G401.6 (cell line): Measurements from ENCODE around the gene RAPH1.

Source experiments
- FAIRE-seq: peaks from 2 replicates; lab custom pipeline; 2012; peaks lifted over from hg19 to GRCh38; lab: Jason Lieb, UNC

RAPH1 gene, protein sequence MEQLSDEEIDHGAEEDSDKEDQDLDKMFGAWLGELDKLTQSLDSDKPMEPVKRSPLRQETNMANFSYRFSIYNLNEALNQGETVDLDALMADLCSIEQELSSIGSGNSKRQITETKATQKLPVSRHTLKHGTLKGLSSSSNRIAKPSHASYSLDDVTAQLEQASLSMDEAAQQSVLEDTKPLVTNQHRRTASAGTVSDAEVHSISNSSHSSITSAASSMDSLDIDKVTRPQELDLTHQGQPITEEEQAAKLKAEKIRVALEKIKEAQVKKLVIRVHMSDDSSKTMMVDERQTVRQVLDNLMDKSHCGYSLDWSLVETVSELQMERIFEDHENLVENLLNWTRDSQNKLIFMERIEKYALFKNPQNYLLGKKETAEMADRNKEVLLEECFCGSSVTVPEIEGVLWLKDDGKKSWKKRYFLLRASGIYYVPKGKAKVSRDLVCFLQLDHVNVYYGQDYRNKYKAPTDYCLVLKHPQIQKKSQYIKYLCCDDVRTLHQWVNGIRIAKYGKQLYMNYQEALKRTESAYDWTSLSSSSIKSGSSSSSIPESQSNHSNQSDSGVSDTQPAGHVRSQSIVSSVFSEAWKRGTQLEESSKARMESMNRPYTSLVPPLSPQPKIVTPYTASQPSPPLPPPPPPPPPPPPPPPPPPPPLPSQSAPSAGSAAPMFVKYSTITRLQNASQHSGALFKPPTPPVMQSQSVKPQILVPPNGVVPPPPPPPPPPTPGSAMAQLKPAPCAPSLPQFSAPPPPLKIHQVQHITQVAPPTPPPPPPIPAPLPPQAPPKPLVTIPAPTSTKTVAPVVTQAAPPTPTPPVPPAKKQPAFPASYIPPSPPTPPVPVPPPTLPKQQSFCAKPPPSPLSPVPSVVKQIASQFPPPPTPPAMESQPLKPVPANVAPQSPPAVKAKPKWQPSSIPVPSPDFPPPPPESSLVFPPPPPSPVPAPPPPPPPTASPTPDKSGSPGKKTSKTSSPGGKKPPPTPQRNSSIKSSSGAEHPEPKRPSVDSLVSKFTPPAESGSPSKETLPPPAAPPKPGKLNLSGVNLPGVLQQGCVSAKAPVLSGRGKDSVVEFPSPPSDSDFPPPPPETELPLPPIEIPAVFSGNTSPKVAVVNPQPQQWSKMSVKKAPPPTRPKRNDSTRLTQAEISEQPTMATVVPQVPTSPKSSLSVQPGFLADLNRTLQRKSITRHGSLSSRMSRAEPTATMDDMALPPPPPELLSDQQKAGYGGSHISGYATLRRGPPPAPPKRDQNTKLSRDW

GRCh38 chr2:203535078-203535783 is at the start of gene RAPH1:
TSS of gene RAPH1 (minus strand) at chr2:203535301. CDS start at chr2:203495353, 39,948 bp downstream.
- no peak for FAIRE-seq

- FAIRE-seq: no peak
Observed at GRCh38 chr2:203584784-203585183, 49.7 kb upstream of the RAPH1 start.

GRCh38 chr2:203583701-203584100 is 48.6 kb upstream of the RAPH1 start:
- no peak for FAIRE-seq

- FAIRE-seq: no peak
Observed at GRCh38 chr2:203583084-203583695, 48.1 kb upstream of the RAPH1 start.

GRCh38 chr2:203582468-203582867 is 47.4 kb upstream of the RAPH1 start:
- FAIRE-seq: no peak

- no peak for FAIRE-seq
Observed at GRCh38 chr2:203580844-203581243, 45.7 kb upstream of the RAPH1 start.

GRCh38 chr2:203579730-203580129 is 44.6 kb upstream of the RAPH1 start:
- no peak for FAIRE-seq

- no peak for FAIRE-seq
Observed at GRCh38 chr2:203578759-203579643, 43.9 kb upstream of the RAPH1 start.

DNA sequence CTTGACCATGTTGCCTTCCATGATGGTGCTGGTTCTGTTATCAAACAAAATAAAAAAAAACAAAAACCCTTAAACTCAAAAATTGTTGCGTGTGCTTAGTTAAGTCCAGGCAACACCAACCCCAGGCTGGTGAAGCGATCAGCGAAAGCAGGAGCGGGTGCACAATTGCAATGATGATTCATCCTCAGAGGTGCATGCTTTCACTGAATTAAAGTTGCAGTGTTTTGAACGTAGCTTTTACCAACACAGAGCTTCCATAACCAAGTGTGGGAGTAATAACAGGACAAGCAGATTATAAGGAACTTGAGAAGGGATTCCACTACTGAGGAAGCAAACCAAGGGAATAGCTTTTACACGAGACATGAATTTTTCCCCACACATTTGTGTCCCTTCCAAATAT is 39.7 kb upstream of the RAPH1 start:
- FAIRE-seq: no peak

DNA sequence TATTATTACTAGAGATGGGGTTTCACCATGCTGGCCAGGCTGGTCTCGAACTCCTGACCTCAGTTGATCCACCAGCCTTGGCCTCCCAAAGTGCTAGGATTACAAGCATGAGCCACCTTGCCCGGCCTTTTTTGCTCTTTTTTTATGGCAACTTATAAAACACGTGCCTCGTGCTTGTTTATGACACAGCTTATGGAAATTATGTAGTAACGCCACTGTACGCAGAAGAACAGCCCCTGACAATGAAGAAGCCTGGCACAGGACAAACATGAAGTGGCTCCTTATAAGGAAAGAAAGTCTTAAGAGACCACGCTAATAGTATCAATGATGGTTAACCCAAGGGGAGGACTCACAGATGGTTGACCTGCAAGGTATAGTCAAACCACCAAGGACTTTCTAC is 37.2 kb upstream of the RAPH1 start:
- FAIRE-seq: no peak

DNA sequence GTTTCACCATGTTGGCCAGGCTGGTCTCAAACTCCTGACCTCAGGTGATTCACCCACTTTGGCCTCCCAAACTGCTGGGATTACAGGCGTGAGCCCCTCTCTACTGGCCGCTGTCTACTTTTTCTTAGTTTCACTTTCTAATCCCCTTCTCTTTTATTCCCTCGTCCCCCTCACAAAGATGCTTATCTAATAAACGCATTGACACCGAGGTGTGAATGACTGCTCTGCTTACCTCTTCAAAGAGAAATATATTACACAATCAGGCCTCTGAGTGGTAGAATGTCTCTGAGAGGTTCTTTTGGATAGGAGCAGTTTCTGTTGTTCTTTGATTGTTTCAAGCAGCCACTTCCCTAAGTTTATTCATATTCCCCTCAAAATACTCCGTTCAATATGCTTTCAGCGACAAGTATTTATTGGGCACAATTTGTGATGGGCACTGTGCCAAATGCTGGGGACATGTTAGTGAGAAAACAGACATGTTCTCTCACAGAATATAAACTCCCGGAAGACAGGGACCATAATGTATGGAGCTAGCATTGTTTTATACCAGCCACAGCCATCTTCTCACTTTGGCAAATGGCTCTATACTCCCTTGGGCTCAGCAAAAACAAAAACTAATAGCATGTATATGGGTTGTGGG is 34.7 kb upstream of the RAPH1 start:
- no peak for FAIRE-seq

GRCh38 chr2:203567691-203568090 is 32.6 kb upstream of the RAPH1 start:
- no peak for FAIRE-seq

DNA sequence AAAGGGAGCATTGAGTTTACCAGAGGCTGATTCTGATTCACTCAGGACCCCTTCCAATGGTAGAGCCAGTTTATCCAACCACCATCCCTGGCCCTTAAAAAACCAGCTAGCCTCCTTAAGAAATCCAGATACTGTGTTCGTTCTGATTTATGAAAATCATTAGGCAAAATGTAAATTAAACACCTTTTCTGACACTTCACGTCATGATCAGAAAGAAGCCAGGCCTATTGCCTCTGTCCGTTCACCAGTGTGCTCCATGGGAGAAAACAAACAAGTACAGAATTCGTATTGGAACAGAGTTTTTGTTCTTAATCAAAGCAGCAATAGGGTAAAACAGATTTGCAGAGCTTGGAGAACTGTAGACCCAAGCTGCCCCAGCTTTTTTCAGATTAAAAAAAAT is 31.1 kb upstream of the RAPH1 start:
- no peak for FAIRE-seq

- FAIRE-seq: no peak
Observed at GRCh38 chr2:203565076-203565475, 30.0 kb upstream of the RAPH1 start.

DNA sequence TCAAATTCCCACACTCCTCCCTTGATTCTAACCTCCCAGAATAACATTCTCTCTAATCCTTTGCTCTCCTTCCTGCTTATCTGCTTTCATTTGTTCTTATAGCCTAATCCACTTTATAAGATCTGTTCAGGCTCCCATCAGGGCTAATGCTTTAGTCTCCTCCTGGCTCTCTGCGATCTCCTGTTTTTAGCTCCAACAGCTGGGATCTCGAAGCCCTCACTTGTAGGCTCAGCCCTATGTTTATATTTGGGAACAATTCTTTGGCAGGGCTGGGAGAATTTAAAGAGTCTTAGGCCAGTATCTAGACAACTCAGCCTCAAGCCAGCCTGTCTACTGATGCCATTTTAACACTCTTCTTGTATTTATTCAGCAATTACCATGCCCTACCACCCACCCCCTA is 27.2 kb upstream of the RAPH1 start:
- no peak for FAIRE-seq

DNA sequence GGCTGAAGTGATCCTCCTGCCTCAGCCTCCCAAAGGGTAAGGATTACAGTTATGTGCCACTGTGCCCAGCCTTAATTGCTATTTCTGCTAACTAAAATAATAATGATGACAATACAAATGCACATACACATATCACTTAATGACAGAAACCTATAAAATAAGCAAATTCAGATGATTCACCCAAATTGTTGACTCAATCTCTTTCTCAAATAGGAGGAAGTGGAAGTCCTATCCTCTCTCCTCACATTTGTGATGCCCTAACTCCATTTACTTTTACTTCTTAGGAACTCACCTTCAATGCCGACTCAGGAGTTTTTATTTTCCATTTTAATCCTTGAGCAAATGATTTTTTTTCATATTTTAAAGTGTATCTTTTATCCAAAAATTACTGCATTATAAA is 24.5 kb upstream of the RAPH1 start:
- FAIRE-seq: no peak

GRCh38 chr2:203553784-203554183 is 18.7 kb upstream of the RAPH1 start:
- no peak for FAIRE-seq

DNA sequence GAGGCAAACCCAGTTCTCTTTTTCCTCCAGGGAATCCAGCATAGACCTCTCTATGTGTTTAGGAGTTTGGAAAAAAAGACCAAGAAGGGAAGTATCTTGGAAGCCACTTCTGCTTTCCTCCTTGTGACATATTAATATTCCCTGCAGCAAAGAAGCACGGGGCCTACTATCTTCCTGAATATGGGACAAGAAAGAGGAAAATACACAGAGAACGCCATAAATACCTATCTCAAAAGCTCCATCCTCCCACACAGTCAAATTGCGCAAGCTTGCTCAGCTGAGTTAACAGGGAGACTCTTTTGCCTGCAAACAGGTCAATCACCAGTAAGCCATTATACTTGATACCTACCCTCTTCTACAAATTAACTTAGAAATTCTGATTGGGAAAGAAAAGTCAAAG is 16.7 kb upstream of the RAPH1 start:
- no peak for FAIRE-seq

DNA sequence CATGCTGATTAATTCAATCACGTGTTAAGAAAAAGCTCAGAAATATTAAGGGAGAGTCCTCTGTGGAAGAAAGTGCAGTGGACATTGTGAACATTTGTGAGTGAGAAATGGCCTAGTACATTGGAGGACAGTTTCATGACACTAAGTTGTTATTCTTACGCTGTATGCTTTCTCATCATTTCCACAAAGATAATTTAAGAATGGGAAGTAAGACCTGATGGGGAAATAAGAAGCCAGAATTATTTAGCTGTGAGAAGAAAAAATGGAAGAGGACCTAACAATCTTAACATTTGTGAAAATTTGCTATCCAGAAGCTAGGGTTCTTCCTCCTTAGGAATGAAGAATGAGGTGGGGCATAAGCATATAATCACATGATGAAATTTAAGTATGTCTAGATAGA is 15.2 kb upstream of the RAPH1 start:
- FAIRE-seq: no peak

GRCh38 chr2:203549406-203549805 is 14.3 kb upstream of the RAPH1 start:
- no peak for FAIRE-seq
